GM19372 (cell line): Measurements from ENCODE around the gene RBKS.

Experiments used
- ATAC-seq: cut with Tn5 transposase; IDR thresholded peaks from one replicate; pipeline ENCODE4 v1.9.1; 2021; ENCODE audit warnings: mild to moderate bottlenecking, low read depth, moderate library complexity; ENCODE audit not compliant: unreplicated experiment

The RBKS gene

DNA sequence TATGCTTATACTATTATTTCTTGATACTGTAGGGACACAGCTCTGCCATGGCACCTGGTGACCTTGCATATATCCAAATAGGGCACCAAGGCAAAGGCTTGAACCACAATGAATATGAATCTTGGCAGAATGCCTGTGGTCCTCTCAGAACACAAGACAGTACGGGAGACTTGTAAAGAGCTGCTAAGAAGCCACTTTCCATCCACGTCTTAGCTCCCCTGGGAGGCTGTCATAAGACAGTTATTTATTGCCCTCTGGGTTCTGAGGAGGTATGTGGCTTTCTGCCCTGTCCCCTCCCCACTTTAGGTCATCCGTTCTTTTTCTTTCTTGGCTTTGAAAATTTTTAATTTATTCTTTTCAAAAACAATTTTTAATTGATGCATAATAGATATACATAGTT lies 148.5 kb downstream of the RBKS start:
- no peak for ATAC-seq

GRCh38 chr2:27739058-27739373 lies 151.2 kb downstream of the RBKS start:
- no peak for ATAC-seq

DNA sequence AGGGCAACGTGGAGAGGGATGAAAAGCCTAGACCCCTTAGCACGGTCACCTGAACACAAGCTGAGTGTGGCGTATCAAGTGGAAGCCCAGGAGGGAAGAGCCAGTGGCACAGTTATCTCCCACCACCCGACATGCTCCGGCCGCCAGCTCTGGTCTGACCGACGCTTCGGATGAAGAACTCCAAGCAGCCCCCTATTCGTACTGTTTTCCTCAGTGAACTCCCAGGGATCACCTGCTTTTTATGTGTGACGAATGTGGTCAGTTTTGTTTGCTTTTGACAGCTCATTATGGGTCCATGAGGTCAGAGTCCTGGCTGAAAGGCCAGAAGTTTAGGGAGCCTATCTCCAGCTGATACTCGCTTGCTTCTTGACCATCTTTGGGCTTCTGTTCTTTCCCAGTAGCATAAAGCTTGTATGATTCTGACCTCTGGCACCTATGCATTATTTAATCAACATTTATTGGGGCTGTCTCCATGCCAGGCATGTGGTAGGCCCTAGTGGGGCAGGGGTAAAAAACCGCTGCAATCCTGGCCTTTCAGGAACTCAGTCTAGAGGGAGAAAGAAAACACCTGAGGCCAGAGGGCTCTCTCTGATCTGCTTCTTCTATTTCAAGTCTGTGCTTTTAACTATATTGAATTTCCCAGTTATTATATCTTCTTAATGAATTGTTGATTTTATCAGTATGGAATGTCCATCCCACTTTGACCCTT lies 151.7 kb downstream of the RBKS start:
- no peak for ATAC-seq

DNA sequence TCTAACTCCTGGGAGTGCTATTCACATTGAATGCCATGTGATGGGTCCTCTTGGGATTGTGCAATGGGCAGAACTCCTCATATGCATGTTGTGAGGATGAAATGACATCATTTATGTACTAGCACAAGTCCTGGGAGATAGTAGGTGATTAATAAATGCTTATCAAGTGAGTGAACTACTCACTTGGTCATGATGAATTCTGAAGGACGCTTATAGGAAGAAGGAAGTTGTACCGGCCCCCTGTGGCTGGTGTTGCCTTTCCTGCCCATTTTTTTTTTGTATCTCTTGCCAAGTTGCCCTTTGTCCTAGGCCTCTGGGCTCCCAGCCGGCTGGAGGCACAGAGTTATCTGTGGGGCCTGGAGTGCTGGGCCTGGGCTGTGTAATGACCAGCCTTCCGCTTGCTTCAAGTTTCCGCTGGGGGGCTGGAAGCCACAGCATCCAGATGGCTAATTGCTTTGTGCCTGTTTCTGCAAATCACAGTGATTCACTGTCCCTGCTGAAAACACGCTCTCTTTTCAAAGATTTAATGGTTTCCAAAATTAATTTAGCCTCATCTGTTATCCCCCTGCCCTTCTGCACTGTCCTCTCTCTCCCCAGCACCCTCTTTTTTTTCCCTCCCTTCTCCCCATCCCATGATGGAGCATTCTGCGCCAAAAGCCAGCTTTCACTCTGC lies 152.4 kb downstream of the RBKS start:
- ATAC-seq = no peak

- no peak for ATAC-seq
These were observed 153.3 kb downstream of the RBKS start for GRCh38 chr2:27736890-27737204.

GRCh38 chr2:27736031-27736889 lies 153.9 kb downstream of the RBKS start:
- no peak for ATAC-seq

DNA sequence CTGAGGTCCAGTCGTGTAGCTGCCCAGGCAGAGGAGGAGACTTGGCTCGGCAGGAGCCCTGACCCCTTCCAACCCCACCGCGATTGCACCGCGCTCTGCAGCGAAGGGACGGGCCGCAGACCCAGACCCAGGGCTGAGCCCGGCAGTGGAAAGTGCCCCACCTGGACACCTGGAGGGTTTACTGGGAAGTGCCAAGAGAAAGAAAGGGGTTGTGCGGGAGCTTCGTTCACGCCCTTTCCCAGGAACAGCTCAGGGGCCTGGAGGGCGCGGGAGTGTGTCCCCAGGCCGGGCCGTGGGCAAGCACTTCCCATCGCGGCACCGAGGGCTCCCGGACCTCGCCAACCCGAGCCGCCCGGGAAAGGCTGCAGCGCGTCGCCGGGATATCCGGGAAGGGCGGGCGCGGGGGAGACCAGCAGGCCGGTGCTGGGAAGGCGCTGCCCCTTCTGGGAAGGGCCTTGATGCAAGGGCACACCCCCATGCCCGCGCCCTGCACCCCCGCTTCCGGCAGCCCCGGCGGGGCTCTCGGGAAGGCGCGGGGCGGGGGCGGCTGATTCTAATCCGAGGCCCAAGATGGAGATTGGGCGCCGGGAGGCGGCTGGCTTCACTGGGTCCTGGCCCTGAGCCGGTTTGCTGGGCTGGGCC lies 154.8 kb downstream of the RBKS start:
- ATAC-seq = no peak

DNA sequence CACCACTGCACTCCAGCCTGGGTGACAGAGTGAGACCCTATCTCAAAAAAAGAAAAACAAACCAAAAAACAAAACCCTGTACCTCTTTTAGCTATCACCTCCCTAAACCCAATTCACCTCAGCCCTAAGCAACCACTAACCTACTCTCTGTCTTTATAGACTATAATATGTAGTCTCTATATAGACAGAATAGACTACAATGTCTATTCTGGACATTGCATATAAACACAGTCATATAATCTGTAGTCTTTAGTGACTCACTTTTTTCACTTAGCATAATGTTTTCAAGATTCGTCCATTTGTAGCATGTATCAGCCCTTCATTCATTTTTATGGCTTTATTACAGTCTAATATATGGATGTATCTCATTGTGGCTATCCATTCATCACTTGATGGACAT lies 155.9 kb downstream of the RBKS start:
- ATAC-seq = no peak
